Sigmoid colon (tissue), 7 donors: ENCODE measurements around the gene TNFRSF13B. TPM values are rescaled to one million over a fixed set of nuclear protein-coding genes. Genes with fewer than 3 reads are reported as not detected.

ENCODE experiments used
- DNase-seq: peaks from one replicate; pipeline ENCODE4 v3.0.0-alpha.2; 2019
- H3K27ac ChIP-seq, 4 donors: fragments of 200-600 bp; sonication (generic); one replicate each; pipeline ENCODE4 v1.5.1; 2016 to 2019; ENCODE audit warnings: mild to moderate bottlenecking in 1 of 4
- H3K27me3 ChIP-seq, 3 donors: fragments of 200-600 bp; sonication (generic); one replicate each; pipeline ENCODE4 v1.5.1; 2019; ENCODE audit warnings: mild to moderate bottlenecking in 1 of 3
- H3K36me3 ChIP-seq, 4 donors: fragments of 200-600 bp; sonication (generic); one replicate each; pipeline ENCODE4 v1.5.1; 2016 to 2019
- H3K4me1 ChIP-seq, 4 donors: fragments of 200-600 bp; sonication (generic); one replicate each; pipeline ENCODE4 v1.5.1; 2017 to 2019
- H3K4me3 ChIP-seq, 4 donors: fragments of 200-600 bp; sonication (generic); one replicate each; pipeline ENCODE4 v1.5.1; 2017 to 2019; ENCODE audit warnings: mild to moderate bottlenecking in 2 of 4, moderate library complexity in 1 of 4
- H3K9me3 ChIP-seq, 4 donors: fragments of 200-600 bp in 3 of 4; sonication (generic) in 3 of 4; one replicate each; pipeline versions ENCODE4 v1.5.1 to v1.6.1; 2013 to 2019
- CTCF ChIP-seq, 4 experiments: fragments of 450-650 bp in 3 of 4; fragments of 200-600 bp in 1 of 4; IDR thresholded peaks; one replicate each; pipeline ENCODE4 v1.5.1; 2016 to 2019; ENCODE audit warnings: antibody characterized with exemption in 4 of 4, mild to moderate bottlenecking in 3 of 4, moderate library complexity in 2 of 4
- EP300 ChIP-seq, 4 donors: sonication (generic); formaldehyde crosslinking; IDR thresholded peaks; one replicate each; pipeline ENCODE4 v1.6.1; 2017; ENCODE audit warnings: antibody characterized with exemption in 4 of 4
- POLR2A ChIP-seq, 2 donors: fragments of 450-650 bp; IDR thresholded peaks; one replicate each; pipeline ENCODE4 v1.6.1; 2016; ENCODE audit warnings: antibody characterized with exemption in 2 of 2, mild to moderate bottlenecking in 2 of 2, moderate library complexity in 2 of 2
- POLR2AphosphoS5 ChIP-seq, 4 donors: sonication (generic); formaldehyde crosslinking; IDR thresholded peaks; one replicate each; pipeline ENCODE4 v1.6.1; 2017; ENCODE audit warnings: antibody characterized with exemption in 4 of 4
- WGBS, 2 donors: extraction: QIAGEN DNeasy Blood & Tissue Kit; methylation state at CpG; one replicate each; pipeline ENCODE4 v1.1.7; 2013; 5-methylcytosine and 5-hydroxymethylcytosine counted together
- intact Hi-C: fragments of 100-400 bp; cut with DNase I; formaldehyde crosslinking; loops from one replicate; pipeline ENCODE4 v1.15.1; 2023
- polyA plus RNA-seq, 3 donors: library from polyadenylated mRNA; stranded (reverse); fragments of 200-250 nt; gene quantifications; one replicate each; pipeline ENCODE4 v1.2.3, GENCODE V29; 2013
- total RNA-seq, 4 donors: library from RNA; depleted of rRNA; stranded (reverse); fragments of >200 nt; gene quantifications; one replicate each; pipeline ENCODE4 v1.1.0, GENCODE V29; 2016
- donor health status: healthy with polysubstance abuse.
- donor health status: Bipolar disorder and iron deficiency.
- donor health status: healthy.

The TNFRSF13B gene
- total and polyA plus RNA-seq, 7 donors: 15.2 TPM; not detected in 6

GRCh38 chr17:16942141-16943031 is 29.5 kb downstream of the TNFRSF13B start:
- no peak overlapping the region for H3K27ac ChIP-seq
- no peak overlapping the region for H3K4me3 ChIP-seq
- no peaks in the 10 kb centered on the region for H3K9me3 ChIP-seq
- DNase-seq: peak; percentile 25
- no peaks in the 10 kb centered on the region for H3K36me3 ChIP-seq
- H3K4me1 ChIP-seq: no peaks in the 10 kb centered on the region
- intact Hi-C loops: no loop called here
- 93% methylated on average over 21 of the region's 21 CpGs for whole genome bisulfite sequencing, 2 donors
- TF ChIP-seq POLR2AphosphoS5 (IDR thresholded peaks at IDR 0.05) (no peak), POLR2A (IDR thresholded peaks at IDR 0.05) (no peak), EP300 (IDR thresholded peaks at IDR 0.05) (no peak), CTCF (IDR thresholded peaks at IDR 0.05) (no peak)
- peaks cover 0 to 7% (median 0%) of the 10 kb centered on the region in 3 donors for H3K27me3 ChIP-seq

DNA sequence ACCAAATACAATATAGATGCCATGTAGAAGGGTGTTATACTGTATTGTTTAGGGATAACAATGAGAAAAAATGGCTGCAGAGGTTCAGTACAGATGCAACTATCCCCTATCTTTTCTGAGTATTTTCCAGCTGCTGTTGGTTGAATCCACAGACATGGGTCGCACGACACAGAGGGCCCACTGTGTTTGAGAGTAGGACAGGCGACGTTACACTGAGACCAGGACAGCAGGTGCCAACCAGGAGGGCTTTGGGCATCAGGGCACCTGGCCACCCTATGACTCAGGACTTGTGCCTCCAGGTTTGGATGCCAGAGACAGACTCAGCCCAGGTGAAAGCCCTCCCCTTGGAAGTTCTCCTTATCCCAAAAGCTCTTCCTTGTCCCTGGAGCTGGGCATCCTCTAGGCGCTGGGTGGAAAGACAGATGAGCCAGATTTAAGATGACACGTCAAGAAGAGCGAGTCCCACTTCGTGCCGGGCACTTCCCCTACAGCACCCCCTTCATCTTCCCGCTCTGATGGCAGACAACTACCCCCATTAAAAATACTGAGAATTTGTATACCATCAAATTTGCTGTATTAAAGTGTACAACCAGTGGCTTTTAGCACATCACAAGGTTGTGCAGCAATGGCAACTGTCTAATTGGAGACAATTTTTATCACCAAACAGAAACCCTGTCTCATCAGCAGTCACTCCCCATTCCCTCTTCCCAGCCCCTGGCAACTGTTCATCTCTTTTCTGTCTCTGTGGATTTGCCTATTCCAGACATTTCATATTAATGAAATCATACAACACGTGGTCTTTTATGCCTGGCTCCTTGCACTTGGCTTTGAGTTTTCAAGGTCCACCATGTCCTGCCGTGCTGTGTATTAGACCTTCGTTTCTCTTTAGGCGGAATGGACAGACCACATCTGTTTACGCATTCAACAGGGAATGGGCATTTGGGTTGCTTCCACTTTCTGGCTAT is 30.6 kb downstream of the TNFRSF13B start:
- Histone ChIP-seq H3K27me3 (peaks cover 0 to 7% (median 0%) of the 10 kb centered on the region in 3 donors), H3K4me3 (no peak overlapping the region), H3K27ac (no peak overlapping the region), H3K36me3 (no peaks in the 10 kb centered on the region), H3K9me3 (no peaks in the 10 kb centered on the region), H3K4me1 (no peaks in the 10 kb centered on the region)
- WGBS, 2 donors: 93% methylated on average over 15 of the region's 15 CpGs
- TF ChIP-seq POLR2A (IDR thresholded peaks at IDR 0.05): no peak
- TF ChIP-seq CTCF (IDR thresholded peaks at IDR 0.05): no peak
- TF ChIP-seq EP300 (IDR thresholded peaks at IDR 0.05): no peak
- TF ChIP-seq POLR2AphosphoS5 (IDR thresholded peaks at IDR 0.05): no peak
- peak; percentile 40 for DNase-seq
- intact Hi-C loops: no loop called here

GRCh38 chr17:16940116-16940881 is 31.6 kb downstream of the TNFRSF13B start:
- TF ChIP-seq EP300 (IDR thresholded peaks at IDR 0.05) (no peak), POLR2AphosphoS5 (IDR thresholded peaks at IDR 0.05) (no peak), CTCF (IDR thresholded peaks at IDR 0.05) (no peak), POLR2A (IDR thresholded peaks at IDR 0.05) (no peak)
- peak; percentile 32 for DNase-seq
- no peaks in the 10 kb centered on the region for H3K4me1 ChIP-seq
- 83 to 88% methylated on average over 18 of the region's 18 CpGs for WGBS, 2 donors
- H3K27me3 ChIP-seq: peaks cover 0 to 7% (median 0%) of the 10 kb centered on the region in 3 donors
- intact Hi-C loops: no loop called here
- H3K27ac ChIP-seq: no peak overlapping the region
- H3K4me3 ChIP-seq: no peak overlapping the region
- no peaks in the 10 kb centered on the region for H3K36me3 ChIP-seq
- no peaks in the 10 kb centered on the region for H3K9me3 ChIP-seq

DNA sequence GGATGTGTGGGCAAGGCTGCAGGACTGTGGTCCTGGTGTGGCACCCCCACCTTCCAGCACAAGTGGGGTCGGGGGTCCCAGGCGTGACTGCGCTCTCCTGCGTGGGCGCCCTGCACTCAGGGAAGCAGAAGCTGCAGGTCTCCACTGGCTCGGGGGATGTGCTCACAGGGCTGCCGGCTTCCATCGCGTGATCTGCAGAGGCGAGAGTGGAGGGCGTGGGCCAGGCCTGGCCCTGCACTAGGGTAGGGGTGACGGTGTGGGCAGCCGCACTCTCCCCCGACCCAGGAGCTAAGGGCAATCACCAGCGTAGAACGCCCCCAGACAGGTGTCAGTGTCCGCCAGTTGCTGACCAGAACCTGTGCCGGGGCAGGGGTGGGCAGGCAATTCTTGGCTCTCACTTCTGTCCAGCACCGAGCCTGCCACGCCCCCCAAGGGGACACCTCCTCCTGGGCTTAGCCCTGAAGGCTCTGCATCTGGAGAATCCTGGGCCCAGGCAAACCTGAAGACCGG is 32.3 kb downstream of the TNFRSF13B start:
- H3K4me1 ChIP-seq: no peaks in the 10 kb centered on the region
- H3K27ac ChIP-seq: no peak overlapping the region
- peaks cover 0 to under 1% (median 0%) of the 10 kb centered on the region in 3 donors for H3K27me3 ChIP-seq
- H3K4me3 ChIP-seq: no peak overlapping the region
- intact Hi-C loops: no loop called here
- DNase-seq: peak; percentile 55
- whole genome bisulfite sequencing, 2 donors: 76 to 84% methylated on average over 21 of the region's 21 CpGs
- no peaks in the 10 kb centered on the region for H3K9me3 ChIP-seq
- TF ChIP-seq CTCF (IDR thresholded peaks at IDR 0.05) (no peak), POLR2A (IDR thresholded peaks at IDR 0.05) (no peak), POLR2AphosphoS5 (IDR thresholded peaks at IDR 0.05) (no peak), EP300 (IDR thresholded peaks at IDR 0.05) (no peak)
- no peaks in the 10 kb centered on the region for H3K36me3 ChIP-seq
